ENCODE data around the gene MUS81.

- TF ChIP-seq HDAC2 (IDR thresholded peaks at IDR 0.05) (no peak), POLR2AphosphoS5 (IDR thresholded peaks at IDR 0.05; ENCODE audit: low read length) (no peak), CTCF (IDR thresholded peaks at IDR 0.05 in 2 of 3, conservative IDR thresholded peaks at IDR 0.05 in 1 of 3; ENCODE audit: control insufficient read depth in 2 of 3, extremely low read depth in 1 of 3, insufficient read depth in 1 of 3, low read depth in 3 of 3, low read length in 3 of 3) (no peak), MYC (IDR thresholded peaks at IDR 0.05; ENCODE audit: insufficient read depth, insufficient read length, insufficient replicate concordance, low read length, severe bottlenecking) (no peak), ZNF217 (IDR thresholded peaks at IDR 0.05) (no peak), YY1 (IDR thresholded peaks at IDR 0.05; ENCODE audit: low read depth, low read length) (no peak), TARDBP (IDR thresholded peaks at IDR 0.05; ENCODE audit: borderline replicate concordance) (no peak), SIN3A (IDR thresholded peaks at IDR 0.05; ENCODE audit: low read depth, low read length) (0 out of 2 replicates have a peak, but pooled peaks have one; percentile 59), ZBTB33 (IDR thresholded peaks at IDR 0.05) (no peak), NRF1 (conservative IDR thresholded peaks at IDR 0.05; ENCODE audit: low read depth, low read length) (peak; percentile 51), ZBED1 (IDR thresholded peaks at IDR 0.05; ENCODE audit: borderline replicate concordance) (no peak), CHD2 (IDR thresholded peaks at IDR 0.05; ENCODE audit: borderline replicate concordance, low read depth, low read length) (peak; percentile 95)
- TF ChIP-seq, protein P1, sequence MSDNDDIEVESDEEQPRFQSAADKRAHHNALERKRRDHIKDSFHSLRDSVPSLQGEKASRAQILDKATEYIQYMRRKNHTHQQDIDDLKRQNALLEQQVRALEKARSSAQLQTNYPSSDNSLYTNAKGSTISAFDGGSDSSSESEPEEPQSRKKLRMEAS (IDR thresholded peaks at IDR 0.05; ENCODE audit: low read depth, low read length): peak; percentile 70
Measured at GRCh38 chr11:65833297-65834030, 26.8 kb upstream of the MUS81 start, which contains the start of gene SNX32.
